ENCODE results near the gene DLGAP1.

The DLGAP1 gene

GRCh38 chr18:3886575-3887322 is 568.4 kb downstream of the DLGAP1 start:
- DNase-seq: no peak

- no peak for DNase-seq
Observed at GRCh38 chr18:3885209-3885792, 569.8 kb downstream of the DLGAP1 start.

GRCh38 chr18:3879836-3880120 is 575.3 kb downstream of the DLGAP1 start:
- no peak for DNase-seq

GRCh38 chr18:3879114-3879835 is 575.8 kb downstream of the DLGAP1 start:
- DNase-seq: no peak

- no peak for DNase-seq
Observed at GRCh38 chr18:3878401-3878800, 576.7 kb downstream of the DLGAP1 start.

GRCh38 chr18:3877678-3878077 is 577.4 kb downstream of the DLGAP1 start:
- no peak for DNase-seq

GRCh38 chr18:3875961-3876360 is 579.1 kb downstream of the DLGAP1 start:
- DNase-seq: no peak

- DNase-seq: no peak
Observed at GRCh38 chr18:3875376-3875775, 579.7 kb downstream of the DLGAP1 start.

- DNase-seq: no peak
Observed at GRCh38 chr18:3874581-3874980, 580.5 kb downstream of the DLGAP1 start.

- no peak for DNase-seq
Observed at GRCh38 chr18:3874125-3874524, 581.0 kb downstream of the DLGAP1 start.

GRCh38 chr18:3873698-3874097 is 581.4 kb downstream of the DLGAP1 start:
- no peak for DNase-seq

GRCh38 chr18:3873211-3873610 is 581.9 kb downstream of the DLGAP1 start:
- no peak for DNase-seq

GRCh38 chr18:3872641-3873040 is 582.5 kb downstream of the DLGAP1 start:
- no peak for DNase-seq

- DNase-seq: no peak
Observed at GRCh38 chr18:3871687-3872086, 583.4 kb downstream of the DLGAP1 start.

- DNase-seq: no peak
Observed at GRCh38 chr18:3870914-3871313, 584.2 kb downstream of the DLGAP1 start.

- DNase-seq: no peak
Observed at GRCh38 chr18:3869848-3870247, 585.3 kb downstream of the DLGAP1 start.

- no peak for DNase-seq
Observed at GRCh38 chr18:3867864-3868311, 587.2 kb downstream of the DLGAP1 start.

- DNase-seq: no peak
Observed at GRCh38 chr18:3867236-3867635, 587.9 kb downstream of the DLGAP1 start.

- DNase-seq: no peak
Observed at GRCh38 chr18:3864669-3865298, 590.3 kb downstream of the DLGAP1 start.

GRCh38 chr18:3863593-3863992 is 591.5 kb downstream of the DLGAP1 start:
- DNase-seq: no peak

GRCh38 chr18:3863006-3863405 is 592.1 kb downstream of the DLGAP1 start:
- DNase-seq: no peak

- no peak for DNase-seq
Observed at GRCh38 chr18:3861495-3861894, 593.6 kb downstream of the DLGAP1 start.

GRCh38 chr18:3857544-3857943 is 597.6 kb downstream of the DLGAP1 start:
- DNase-seq: no peak

GRCh38 chr18:3855966-3856365 is 599.1 kb downstream of the DLGAP1 start:
- no peak for DNase-seq

All from T-helper 9 cell (primary cell).